HG02571 (cell line): ENCODE data around the gene SHQ1.
"Not testable (repeated sequence)": the region's sequence is repeated elsewhere in the genome, so short reads cannot be mapped to it uniquely, and the experiment has no call there.

ENCODE experiments used
- ATAC-seq: cut with Tn5 transposase; IDR thresholded peaks from one replicate; pipeline ENCODE4 v1.9.1; 2021; ENCODE audit warnings: mild to moderate bottlenecking, moderate library complexity; ENCODE audit not compliant: unreplicated experiment

Gene SHQ1

DNA sequence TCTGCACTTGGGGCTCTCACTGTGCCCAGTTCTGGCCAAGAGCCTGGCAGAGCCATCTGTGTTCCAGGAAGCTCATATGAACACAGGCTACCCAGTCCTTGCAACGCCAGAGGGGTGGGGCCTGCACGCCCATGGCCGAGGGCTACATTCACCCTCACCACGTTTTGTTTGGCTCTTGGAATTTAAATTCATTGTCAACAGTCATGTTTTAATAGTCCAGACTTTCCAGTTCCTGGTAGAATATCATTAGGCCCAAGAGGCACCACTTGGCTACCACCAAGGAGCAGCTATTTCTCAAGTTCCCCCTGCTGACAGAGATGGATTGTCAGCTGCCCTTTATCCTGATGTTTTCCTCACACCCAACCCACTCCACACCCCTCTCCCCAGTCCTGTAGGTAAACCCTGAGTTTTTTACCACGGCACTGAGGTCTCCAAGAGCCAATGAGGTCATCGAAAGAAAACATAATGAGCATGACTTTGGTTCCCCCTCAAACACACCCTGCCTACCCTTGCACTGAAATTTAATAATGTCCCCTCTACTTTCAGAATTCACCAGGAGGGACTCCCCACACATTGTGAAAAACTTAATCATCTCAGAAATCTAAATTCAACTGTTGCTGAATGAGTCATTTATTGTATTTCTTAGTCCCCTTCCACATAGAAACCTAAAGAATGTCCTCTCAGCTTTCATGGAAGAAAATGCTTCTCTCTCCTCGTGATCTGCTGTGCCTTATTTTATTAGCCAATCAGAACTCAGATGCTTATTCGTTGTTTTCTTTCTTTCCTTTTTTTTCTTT lies 125.1 kb downstream of the SHQ1 start:
- ATAC-seq: no peak

DNA sequence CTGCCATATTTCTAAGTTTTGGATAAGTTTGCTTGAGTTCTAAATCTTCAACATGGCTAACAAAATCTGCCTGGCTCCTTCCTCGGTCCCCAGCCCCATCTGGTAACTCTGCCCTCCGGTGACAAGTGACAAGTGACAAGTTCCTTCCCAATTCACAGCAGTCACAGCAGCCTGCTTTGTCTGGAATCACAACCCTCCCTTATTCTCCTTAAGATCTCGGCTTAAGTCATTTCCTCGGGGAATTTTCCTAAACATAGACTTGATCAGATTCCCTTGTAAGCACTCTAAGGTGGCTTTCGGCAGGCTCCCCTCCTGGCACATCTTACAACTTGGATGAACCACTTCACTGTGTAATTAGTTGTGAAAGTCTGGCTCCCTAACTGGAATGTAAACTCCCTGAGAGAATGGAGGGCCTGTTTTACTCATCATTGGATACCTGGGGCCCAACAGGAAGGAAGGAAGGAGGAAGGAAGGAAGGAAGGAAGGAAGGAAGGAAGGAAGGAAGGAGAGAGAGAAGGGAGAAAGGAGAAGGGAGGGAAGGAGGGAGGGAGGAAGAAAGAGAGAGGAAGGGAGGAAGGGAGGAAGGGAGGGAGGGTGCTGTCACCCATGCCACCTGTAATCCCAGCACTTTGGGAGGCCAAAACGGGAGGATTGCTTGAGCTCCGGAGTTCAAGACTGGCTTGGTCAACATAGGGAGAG lies 126.4 kb downstream of the SHQ1 start:
- no peak for ATAC-seq

DNA sequence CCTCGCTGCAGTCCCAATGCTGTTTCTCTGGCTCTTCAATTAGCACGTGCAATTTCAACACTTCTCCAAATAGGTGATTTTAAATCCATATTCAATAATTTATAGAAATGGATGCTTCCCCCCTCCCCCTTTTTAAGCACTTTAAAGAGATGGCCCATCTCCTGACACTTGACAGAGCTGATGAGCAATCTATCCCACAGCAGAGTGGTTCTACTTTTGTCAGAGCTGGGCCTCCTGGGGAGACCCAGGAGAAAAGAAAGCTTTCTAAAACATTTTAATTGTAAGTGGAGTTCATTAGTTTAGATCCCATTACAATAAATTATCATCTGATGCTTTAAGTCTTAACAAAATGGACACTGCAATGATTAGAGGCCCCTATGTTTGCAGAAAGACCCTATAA lies 127.7 kb downstream of the SHQ1 start:
- ATAC-seq: no peak

DNA sequence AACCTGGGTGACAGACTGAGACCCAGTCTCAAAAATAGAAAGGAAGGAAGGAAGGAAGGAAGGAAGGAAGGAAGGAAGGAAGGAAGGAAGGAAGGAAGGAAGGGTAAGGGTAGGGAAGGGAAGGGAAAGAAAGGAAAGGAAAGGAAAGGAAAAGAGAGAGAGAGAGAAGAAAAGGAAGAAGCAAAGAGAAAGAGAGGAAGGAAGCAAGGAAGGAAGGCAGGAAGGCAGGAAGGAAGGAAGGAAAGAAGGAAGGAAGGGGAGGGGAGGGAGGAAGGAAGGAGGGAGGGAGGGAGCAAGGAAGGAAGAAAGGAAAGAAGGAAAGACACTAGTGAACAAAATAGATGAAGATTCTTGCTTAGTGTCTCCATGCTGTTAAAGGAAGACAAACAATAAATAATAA lies 129.1 kb downstream of the SHQ1 start:
- no peak for ATAC-seq

DNA sequence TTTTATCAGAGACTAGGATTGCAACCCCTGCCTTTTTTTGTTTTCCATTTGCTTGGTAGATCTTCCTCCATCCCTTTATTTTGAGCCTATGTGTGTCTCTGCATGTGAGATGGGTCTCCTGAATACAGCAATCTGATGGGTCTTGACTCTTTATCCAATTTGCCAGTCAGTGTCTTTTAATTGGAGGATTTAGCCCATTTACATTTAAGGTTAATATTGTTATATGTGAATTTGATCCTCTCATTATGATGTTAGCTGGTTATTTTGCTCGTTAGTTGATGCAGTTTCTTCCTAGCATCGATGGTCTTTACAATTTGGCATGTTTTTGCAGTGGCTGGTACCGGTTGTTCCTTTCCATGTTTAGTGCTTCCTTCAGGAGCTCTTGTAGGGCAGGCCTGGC lies 134.1 kb downstream of the SHQ1 start:
- ATAC-seq: not testable (repeated sequence)

DNA sequence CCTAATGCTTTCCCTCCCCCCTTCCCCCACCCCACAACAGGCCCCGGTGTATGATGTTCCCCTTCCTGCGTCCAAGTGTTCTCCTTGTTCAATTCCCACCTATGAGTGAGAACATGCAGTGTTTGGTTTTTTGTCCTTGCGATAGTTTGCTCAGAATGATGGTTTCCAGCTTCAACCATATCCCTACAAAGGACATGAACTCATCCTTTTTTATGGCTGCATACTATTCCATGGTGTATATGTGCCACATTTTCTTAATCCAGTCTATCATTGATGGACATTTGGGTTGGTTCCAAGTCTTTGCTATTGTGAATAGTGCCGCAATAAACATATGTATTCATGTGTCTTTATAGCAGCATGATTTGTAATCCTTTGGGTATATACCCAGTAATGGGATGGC lies 137.8 kb downstream of the SHQ1 start:
- ATAC-seq: not testable (repeated sequence)

DNA sequence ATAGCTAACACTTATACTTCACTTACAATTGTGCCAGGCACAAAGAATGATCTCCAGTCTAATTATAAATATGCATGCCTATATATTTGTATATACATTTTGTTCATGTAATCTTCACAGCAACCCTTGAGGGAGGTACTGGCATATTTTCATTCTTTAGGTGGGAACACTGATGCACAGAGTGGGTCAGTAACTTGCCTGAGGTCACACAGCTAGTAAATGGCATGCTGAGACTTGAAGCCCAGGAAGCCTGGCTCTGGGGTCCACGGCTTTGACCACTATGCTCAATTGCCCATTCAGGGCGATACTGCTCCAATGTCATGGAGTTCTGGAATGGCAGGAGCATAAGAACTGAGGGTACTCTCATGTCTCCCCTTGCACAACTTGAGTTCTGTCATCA lies 139.8 kb downstream of the SHQ1 start:
- ATAC-seq: no peak

DNA sequence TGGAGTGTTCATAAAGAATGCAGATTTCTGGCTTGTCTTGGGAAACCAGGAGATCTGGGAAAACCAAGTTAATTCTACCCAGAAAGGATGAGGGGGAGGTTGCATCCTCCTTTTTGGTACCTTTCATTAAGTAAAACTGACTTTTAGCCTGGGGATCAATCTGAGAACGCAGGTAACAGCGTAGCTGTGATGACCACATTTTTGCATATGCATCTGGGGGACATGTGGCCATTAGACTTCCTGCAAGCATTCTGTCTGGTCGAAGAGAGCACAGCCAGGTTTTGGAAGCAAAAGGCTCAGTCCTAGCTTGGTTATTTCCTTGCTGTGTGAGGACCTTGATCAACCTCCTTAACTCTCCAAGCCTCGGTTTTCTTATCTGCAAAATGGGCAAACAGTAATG lies 145.2 kb downstream of the SHQ1 start:
- ATAC-seq: no peak

DNA sequence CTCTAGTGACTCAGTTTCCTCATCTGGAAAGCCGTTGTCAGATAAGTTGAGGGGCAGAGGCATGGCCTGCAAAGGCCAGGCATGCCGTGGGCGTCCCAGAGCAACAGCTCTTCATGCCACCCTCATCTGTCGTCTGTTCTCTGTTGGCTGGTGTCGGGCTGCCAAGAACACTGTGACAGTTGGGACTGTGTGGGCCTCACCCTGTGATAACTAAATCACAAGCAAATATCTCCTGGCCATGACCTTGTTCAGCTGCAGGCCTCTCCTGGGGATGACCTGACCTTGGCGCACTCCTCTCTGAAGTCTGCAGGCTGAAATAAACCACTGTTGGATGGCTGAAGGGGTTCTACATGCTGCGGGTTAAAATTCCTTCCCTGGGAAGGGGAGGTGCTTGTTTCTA lies 145.9 kb downstream of the SHQ1 start:
- ATAC-seq: no peak

DNA sequence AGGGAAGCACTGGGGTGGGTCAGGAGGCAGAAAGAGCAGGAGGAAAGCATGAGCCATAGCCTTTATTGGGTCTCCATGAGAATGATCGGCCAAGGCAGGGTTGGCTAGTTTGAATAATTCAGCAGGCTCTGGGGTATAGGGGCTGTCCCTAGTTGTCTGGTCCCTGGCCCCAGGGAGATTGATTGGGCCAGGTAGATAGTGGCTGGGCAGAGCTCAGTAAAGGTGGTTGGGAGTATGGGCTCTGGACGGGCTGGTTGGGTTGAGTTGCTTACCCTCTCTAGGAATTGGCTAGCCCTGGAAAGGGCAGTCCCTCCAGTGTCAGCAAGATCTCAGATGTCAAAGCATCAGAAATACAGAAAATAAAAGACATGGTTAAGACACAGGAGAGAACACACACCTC lies 148.1 kb downstream of the SHQ1 start:
- ATAC-seq: no peak

DNA sequence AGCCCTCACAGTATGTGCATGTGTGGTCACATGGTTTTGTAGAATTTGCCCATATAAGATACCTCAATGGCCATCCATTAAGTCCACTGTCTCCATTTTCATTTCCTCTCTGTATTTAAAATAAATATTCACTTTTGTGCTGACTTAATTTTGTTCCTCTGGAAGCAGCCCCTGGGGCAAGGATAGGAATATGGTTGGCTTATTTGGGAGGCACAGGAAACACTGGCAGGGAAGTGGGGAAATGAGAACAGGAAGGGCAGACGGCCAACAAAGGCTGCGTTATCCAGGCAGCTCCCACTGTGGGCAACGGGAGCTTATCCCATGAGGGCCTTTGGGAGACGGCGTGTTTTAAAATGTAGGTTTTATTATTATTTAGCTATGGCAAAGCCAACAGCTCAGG lies 148.6 kb downstream of the SHQ1 start:
- ATAC-seq: no peak
